SU-DHL-6 (cell line): ENCODE data around the gene SP110.
A peak's percentile ranks its signal among the peaks of the same experiment; 100 is the strongest.

Source experiments
- H2AFZ ChIP-seq: fragments of 200-600 bp; sonication (generic); 2 replicates; pipeline ENCODE4 v1.6.1; 2014; ENCODE audit warnings: low read depth, mild to moderate bottlenecking, moderate library complexity, mixed read lengths, antibody characterized with exemption, low read length; ENCODE audit not compliant: severe bottlenecking
- H3F3A ChIP-seq: fragments of 200-600 bp; shearing (Covaris generic); 2 replicates; pipeline ENCODE4 v1.6.0; 2016; ENCODE audit warnings: antibody characterized with exemption, mild to moderate bottlenecking; ENCODE audit not compliant: insufficient read depth
- H3K27ac ChIP-seq: fragments of 200-600 bp; sonication (generic); 2 replicates; pipeline ENCODE4 v1.5.1; 2016; ENCODE audit warnings: low read depth, mild to moderate bottlenecking, low read length, moderate library complexity, mixed read lengths
- H3K27me3 ChIP-seq: fragments of 200-600 bp; sonication (generic), shearing (Covaris generic); 2 replicates; pipeline ENCODE4 v1.6.0; 2014; ENCODE audit warnings: mild to moderate bottlenecking, low read length
- H3K36me3 ChIP-seq: fragments of 200-600 bp; sonication (generic); 2 replicates; pipeline ENCODE4 v1.6.1; 2014; ENCODE audit warnings: mild to moderate bottlenecking, low read length, mixed read lengths
- H3K4me2 ChIP-seq: fragments of 300-600, 200-600 bp; shearing (Covaris generic), sonication (generic); 2 replicates; pipeline ENCODE4 v1.6.0; 2014; ENCODE audit warnings: low read length, low read depth, mild to moderate bottlenecking; ENCODE audit not compliant: poor library complexity, severe bottlenecking
- H3K4me3 ChIP-seq: fragments of 200-600 bp; sonication (generic); 2 replicates; pipeline ENCODE4 v1.5.1; 2014; ENCODE audit warnings: antibody characterized with exemption, low read length, mild to moderate bottlenecking, mixed read lengths; ENCODE audit not compliant: insufficient read depth, poor library complexity, severe bottlenecking
- H3K79me2 ChIP-seq: fragments of 200-600 bp; sonication (generic); 2 replicates; pipeline ENCODE4 v1.6.1; 2014; ENCODE audit warnings: mild to moderate bottlenecking, low read length, moderate library complexity; ENCODE audit not compliant: insufficient read depth
- H3K9ac ChIP-seq: fragments of 200-600 bp; sonication (generic); 2 replicates; pipeline ENCODE4 v1.7.0; 2014; ENCODE audit warnings: mild to moderate bottlenecking, low read length
- H3K9me2 ChIP-seq: fragments of 200-600 bp; sonication (generic); replicated peaks from 2 replicates; pipeline ENCODE4 v1.6.1; 2014; ENCODE audit warnings: low read length; ENCODE audit not compliant: insufficient read depth
- H3K9me3 ChIP-seq: fragments of 200-600 bp; sonication (generic); 2 replicates; pipeline ENCODE4 v1.6.1; 2014; ENCODE audit warnings: low read length, mixed read lengths; ENCODE audit not compliant: insufficient read depth
- H4K20me1 ChIP-seq: fragments of 200-600 bp; sonication (generic); 2 replicates; pipeline ENCODE4 v1.6.1; 2014; ENCODE audit warnings: low read depth, mild to moderate bottlenecking, antibody characterized with exemption, low read length, moderate library complexity, mixed read lengths
- CTCF ChIP-seq: fragments of 200-600 bp; sonication (generic); IDR thresholded peaks from one replicate; pipeline ENCODE4 v1.5.1; 2017; ENCODE audit warnings: antibody characterized with exemption, mild to moderate bottlenecking, low read length, moderate library complexity; ENCODE audit not compliant: insufficient read depth, poor library complexity, severe bottlenecking
- EZH2phosphoT487 ChIP-seq: fragments of 200-600 bp; sonication (generic), shearing (Covaris generic); conservative IDR thresholded peaks from 2 replicates; pipeline ENCODE4 v1.6.1; 2018; ENCODE audit warnings: mild to moderate bottlenecking, antibody characterized with exemption, low read length, moderate library complexity, mixed read lengths

SP110 gene

GRCh38 chr2:230202430-230203109 is 17.2 kb downstream of the SP110 start:
- Histone ChIP-seq H3K4me3 (peak overlapping the region; percentile 57), H3K79me2 (peaks cover 37% of the 10 kb centered on the region), H3F3A (peaks cover 54% of the 10 kb centered on the region), H4K20me1 (no peaks in the 10 kb centered on the region), H3K27me3 (no peaks in the 10 kb centered on the region), H3K9me2 (no peaks in the 10 kb centered on the region), H2AFZ (no peak overlapping the region), H3K9ac (peak overlapping the region; percentile 61), H3K36me3 (peaks cover 29% of the 10 kb centered on the region), H3K27ac (peak overlapping the region; percentile 93), H3K9me3 (no peaks in the 10 kb centered on the region), H3K4me2 (peak overlapping the region; percentile 98)
- no peak for TF ChIP-seq EZH2phosphoT487
- TF ChIP-seq CTCF = peak; percentile 67

GRCh38 chr2:230184727-230185578 is 34.8 kb downstream of the SP110 start:
- peaks cover 3% of the 10 kb centered on the region; the same call in 1 of the 2 replicates for H3F3A ChIP-seq
- H3K4me3 ChIP-seq = no peak overlapping the region
- H4K20me1 ChIP-seq = no peaks in the 10 kb centered on the region
- no peak overlapping the region for H3K9ac ChIP-seq
- H3K27me3 ChIP-seq = no peaks in the 10 kb centered on the region
- no peaks in the 10 kb centered on the region for H3K9me2 ChIP-seq
- no peak overlapping the region for H3K4me2 ChIP-seq
- peaks cover 15% of the 10 kb centered on the region; the same call in 1 of the 2 replicates for H3K36me3 ChIP-seq
- H2AFZ ChIP-seq = no peak overlapping the region
- H3K79me2 ChIP-seq = no peaks in the 10 kb centered on the region
- no peaks in the 10 kb centered on the region for H3K9me3 ChIP-seq
- no peak overlapping the region for H3K27ac ChIP-seq
- TF ChIP-seq EZH2phosphoT487 = no peak
- TF ChIP-seq CTCF = no peak

- H3K36me3 ChIP-seq = peaks cover 15% of the 10 kb centered on the region
- no peak overlapping the region for H3K9ac ChIP-seq
- H3F3A ChIP-seq = no peaks in the 10 kb centered on the region
- no peak overlapping the region for H2AFZ ChIP-seq
- H3K4me2 ChIP-seq = no peak overlapping the region
- no peak overlapping the region for H3K27ac ChIP-seq
- no peaks in the 10 kb centered on the region for H3K9me3 ChIP-seq
- no peak for TF ChIP-seq CTCF
- no peak for TF ChIP-seq EZH2phosphoT487
- H3K4me3 ChIP-seq = no peak overlapping the region
- no peaks in the 10 kb centered on the region for H3K9me2 ChIP-seq
- no peaks in the 10 kb centered on the region for H4K20me1 ChIP-seq
- no peaks in the 10 kb centered on the region for H3K27me3 ChIP-seq
- H3K79me2 ChIP-seq = no peaks in the 10 kb centered on the region
These were observed 38.6 kb downstream of the SP110 start for GRCh38 chr2:230181195-230181594.
